Neural cell (in vitro differentiated cells): ENCODE data around the gene ISG15. TPM values are rescaled to one million over a fixed set of nuclear protein-coding genes. Genes with fewer than 3 reads are reported as not detected.

Experiments
- H2AFZ ChIP-seq: fragments of 200-600, 300-800 bp; sonication (generic), shearing (Covaris generic); 2 replicates; pipeline ENCODE4 v1.6.0; 2014; ENCODE audit warnings: low read depth, mild to moderate bottlenecking, antibody characterized with exemption, low read length, moderate library complexity
- H3F3A ChIP-seq: fragments of 200-600 bp; shearing (Covaris generic); 2 replicates; pipeline ENCODE4 v1.6.1; 2016; ENCODE audit warnings: mild to moderate bottlenecking, moderate library complexity, mixed read lengths, antibody characterized with exemption, low read length; ENCODE audit not compliant: insufficient read depth, poor library complexity, severe bottlenecking
- H3K27ac ChIP-seq: fragments of 200-600, 300-800 bp; sonication (generic), shearing (Covaris generic); 2 replicates; pipeline ENCODE4 v1.5.1; 2014; ENCODE audit warnings: mild to moderate bottlenecking, low read length, moderate library complexity
- H3K27me3 ChIP-seq: fragments of 300-800, 200-600 bp; sonication (generic), shearing (Covaris generic); 2 replicates; pipeline ENCODE4 v1.6.0; 2014; ENCODE audit warnings: mild to moderate bottlenecking, low read depth, low read length, moderate library complexity; ENCODE audit not compliant: insufficient read depth
- H3K36me3 ChIP-seq: fragments of 300-800, 200-600 bp; sonication (generic), shearing (Covaris generic); 2 replicates; pipeline ENCODE4 v1.5.1; 2014; ENCODE audit warnings: mild to moderate bottlenecking, antibody characterized with exemption, low read length, moderate library complexity; ENCODE audit not compliant: insufficient read depth
- H3K4me2 ChIP-seq: fragments of 300-800, 200-600 bp; sonication (generic), shearing (Covaris generic); 2 replicates; pipeline ENCODE4 v1.6.0; 2014; ENCODE audit warnings: mild to moderate bottlenecking, low read length
- H3K4me3 ChIP-seq: fragments of 300-800, 200-600 bp; sonication (generic), shearing (Covaris generic); 2 replicates; pipeline ENCODE4 v1.5.1; 2014; ENCODE audit warnings: mild to moderate bottlenecking, low read length, moderate library complexity
- H3K79me2 ChIP-seq: fragments of 200-600 bp; shearing (Covaris generic); replicated peaks from 2 replicates; pipeline ENCODE4 v1.6.0; 2014; ENCODE audit warnings: mild to moderate bottlenecking, low read length, moderate library complexity; ENCODE audit not compliant: insufficient read depth
- H3K9ac ChIP-seq: fragments of 300-800, 200-600 bp; sonication (generic), shearing (Covaris generic); 2 replicates; pipeline ENCODE4 v1.6.1; 2016; ENCODE audit warnings: mild to moderate bottlenecking, low read length, mixed read lengths
- H3K9me2 ChIP-seq: fragments of 200-600 bp; shearing (Covaris generic); 2 replicates; pipeline ENCODE4 v1.6.1; 2016; ENCODE audit warnings: mild to moderate bottlenecking, low read length, mixed read lengths; ENCODE audit not compliant: insufficient read depth
- H3K9me3 ChIP-seq: fragments of 200-600, 300-800 bp; sonication (generic), shearing (Covaris generic); 2 replicates; pipeline ENCODE4 v1.6.1; 2016; ENCODE audit warnings: mild to moderate bottlenecking, mixed run types, low read length, moderate library complexity, mixed read lengths
- H4K20me1 ChIP-seq: fragments of 200-600 bp; shearing (Covaris generic); 2 replicates; pipeline ENCODE4 v1.6.1; 2016; ENCODE audit warnings: mild to moderate bottlenecking, mixed run types; ENCODE audit not compliant: insufficient read depth
- EP300 ChIP-seq: fragments of 450-650 bp; conservative IDR thresholded peaks from 2 replicates; pipeline ENCODE4 v1.6.1; 2014; ENCODE audit warnings: antibody characterized with exemption, mild to moderate bottlenecking, moderate library complexity; ENCODE audit not compliant: poor library complexity, severe bottlenecking
- EZH2 ChIP-seq: fragments of 200-600, 300-800 bp; shearing (Covaris generic), sonication (generic); IDR thresholded peaks from 2 replicates; pipeline ENCODE4 v1.6.1; 2014; ENCODE audit warnings: antibody characterized with exemption, low read length, borderline replicate concordance, mild to moderate bottlenecking; ENCODE audit not compliant: insufficient read depth, poor library complexity, severe bottlenecking
- MXI1 ChIP-seq: fragments of 450-650 bp; conservative IDR thresholded peaks from 2 replicates; pipeline ENCODE4 v1.6.1; 2014; ENCODE audit warnings: antibody characterized with exemption, mild to moderate bottlenecking; ENCODE audit not compliant: poor library complexity, severe bottlenecking
- POLR2AphosphoS5 ChIP-seq: IDR thresholded peaks from 2 replicates; pipeline ENCODE4 v1.6.1; 2012
- RAD21 ChIP-seq: fragments of 450-650 bp; conservative IDR thresholded peaks from 2 replicates; pipeline ENCODE4 v1.6.1; 2014; ENCODE audit warnings: antibody characterized with exemption, mild to moderate bottlenecking, moderate library complexity
- SMC3 ChIP-seq: fragments of 450-650 bp; conservative IDR thresholded peaks from 2 replicates; pipeline ENCODE4 v1.6.1; 2014; ENCODE audit warnings: antibody characterized with exemption, mild to moderate bottlenecking, moderate library complexity; ENCODE audit not compliant: poor library complexity
- TAF1 ChIP-seq: IDR thresholded peaks from 2 replicates; pipeline ENCODE4 v1.6.1; 2012; ENCODE audit warnings: low read depth
- polyA plus RNA-seq: library from polyadenylated mRNA; depleted of rRNA; stranded (reverse); fragments of >200 nt; gene quantifications from 2 replicates; pipeline ENCODE4 v1.2.3, GENCODE V29; 2014
- TF ChIP-seq, protein P1 (sequence below): IDR thresholded peaks from 2 replicates; pipeline ENCODE4 v1.6.1; 2012; ENCODE audit warnings: borderline replicate concordance
- TF ChIP-seq, protein P2 (sequence below): fragments of 450-650 bp; IDR thresholded peaks from 2 replicates; pipeline ENCODE4 v1.5.1; 2014; ENCODE audit warnings: antibody characterized with exemption, mild to moderate bottlenecking, moderate library complexity; ENCODE audit not compliant: poor library complexity, severe bottlenecking

The ISG15 gene
- polyA plus RNA-seq, 1 donor from 2014 or later, result 8.0 TPM

GRCh38 chr1:998995-999724 lies 14.1 kb upstream of the ISG15 start:
- no peaks in the 10 kb centered on the region for H4K20me1 ChIP-seq
- no peaks in the 10 kb centered on the region for H3F3A ChIP-seq
- H3K36me3 ChIP-seq, result no peaks in the 10 kb centered on the region
- H3K27ac ChIP-seq, result peak overlapping the region; percentile 98
- H3K9me2 ChIP-seq, result no peaks in the 10 kb centered on the region
- no peaks in the 10 kb centered on the region for H3K9me3 ChIP-seq
- no peaks in the 10 kb centered on the region for H3K27me3 ChIP-seq
- peaks cover 4% of the 10 kb centered on the region for H3K79me2 ChIP-seq
- H3K4me3 ChIP-seq, result peak overlapping the region; percentile 91
- H2AFZ ChIP-seq, result no peak overlapping the region
- TF ChIP-seq MXI1, result peak; percentile 18
- no peak for TF ChIP-seq RAD21
- TF ChIP-seq SMC3, result no peak
- TF ChIP-seq POLR2AphosphoS5, result peak; percentile 61
- TF ChIP-seq, protein P1, sequence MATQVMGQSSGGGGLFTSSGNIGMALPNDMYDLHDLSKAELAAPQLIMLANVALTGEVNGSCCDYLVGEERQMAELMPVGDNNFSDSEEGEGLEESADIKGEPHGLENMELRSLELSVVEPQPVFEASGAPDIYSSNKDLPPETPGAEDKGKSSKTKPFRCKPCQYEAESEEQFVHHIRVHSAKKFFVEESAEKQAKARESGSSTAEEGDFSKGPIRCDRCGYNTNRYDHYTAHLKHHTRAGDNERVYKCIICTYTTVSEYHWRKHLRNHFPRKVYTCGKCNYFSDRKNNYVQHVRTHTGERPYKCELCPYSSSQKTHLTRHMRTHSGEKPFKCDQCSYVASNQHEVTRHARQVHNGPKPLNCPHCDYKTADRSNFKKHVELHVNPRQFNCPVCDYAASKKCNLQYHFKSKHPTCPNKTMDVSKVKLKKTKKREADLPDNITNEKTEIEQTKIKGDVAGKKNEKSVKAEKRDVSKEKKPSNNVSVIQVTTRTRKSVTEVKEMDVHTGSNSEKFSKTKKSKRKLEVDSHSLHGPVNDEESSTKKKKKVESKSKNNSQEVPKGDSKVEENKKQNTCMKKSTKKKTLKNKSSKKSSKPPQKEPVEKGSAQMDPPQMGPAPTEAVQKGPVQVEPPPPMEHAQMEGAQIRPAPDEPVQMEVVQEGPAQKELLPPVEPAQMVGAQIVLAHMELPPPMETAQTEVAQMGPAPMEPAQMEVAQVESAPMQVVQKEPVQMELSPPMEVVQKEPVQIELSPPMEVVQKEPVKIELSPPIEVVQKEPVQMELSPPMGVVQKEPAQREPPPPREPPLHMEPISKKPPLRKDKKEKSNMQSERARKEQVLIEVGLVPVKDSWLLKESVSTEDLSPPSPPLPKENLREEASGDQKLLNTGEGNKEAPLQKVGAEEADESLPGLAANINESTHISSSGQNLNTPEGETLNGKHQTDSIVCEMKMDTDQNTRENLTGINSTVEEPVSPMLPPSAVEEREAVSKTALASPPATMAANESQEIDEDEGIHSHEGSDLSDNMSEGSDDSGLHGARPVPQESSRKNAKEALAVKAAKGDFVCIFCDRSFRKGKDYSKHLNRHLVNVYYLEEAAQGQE, result peak; percentile 16
- peak; percentile 6 for TF ChIP-seq TAF1
- no peak for TF ChIP-seq EZH2
- TF ChIP-seq EP300, result no peak
- TF ChIP-seq, protein P2, sequence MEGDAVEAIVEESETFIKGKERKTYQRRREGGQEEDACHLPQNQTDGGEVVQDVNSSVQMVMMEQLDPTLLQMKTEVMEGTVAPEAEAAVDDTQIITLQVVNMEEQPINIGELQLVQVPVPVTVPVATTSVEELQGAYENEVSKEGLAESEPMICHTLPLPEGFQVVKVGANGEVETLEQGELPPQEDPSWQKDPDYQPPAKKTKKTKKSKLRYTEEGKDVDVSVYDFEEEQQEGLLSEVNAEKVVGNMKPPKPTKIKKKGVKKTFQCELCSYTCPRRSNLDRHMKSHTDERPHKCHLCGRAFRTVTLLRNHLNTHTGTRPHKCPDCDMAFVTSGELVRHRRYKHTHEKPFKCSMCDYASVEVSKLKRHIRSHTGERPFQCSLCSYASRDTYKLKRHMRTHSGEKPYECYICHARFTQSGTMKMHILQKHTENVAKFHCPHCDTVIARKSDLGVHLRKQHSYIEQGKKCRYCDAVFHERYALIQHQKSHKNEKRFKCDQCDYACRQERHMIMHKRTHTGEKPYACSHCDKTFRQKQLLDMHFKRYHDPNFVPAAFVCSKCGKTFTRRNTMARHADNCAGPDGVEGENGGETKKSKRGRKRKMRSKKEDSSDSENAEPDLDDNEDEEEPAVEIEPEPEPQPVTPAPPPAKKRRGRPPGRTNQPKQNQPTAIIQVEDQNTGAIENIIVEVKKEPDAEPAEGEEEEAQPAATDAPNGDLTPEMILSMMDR, result no peak
- H3K9ac ChIP-seq, result peak overlapping the region; percentile 98
- H3K4me2 ChIP-seq, result peak overlapping the region; percentile 48

DNA sequence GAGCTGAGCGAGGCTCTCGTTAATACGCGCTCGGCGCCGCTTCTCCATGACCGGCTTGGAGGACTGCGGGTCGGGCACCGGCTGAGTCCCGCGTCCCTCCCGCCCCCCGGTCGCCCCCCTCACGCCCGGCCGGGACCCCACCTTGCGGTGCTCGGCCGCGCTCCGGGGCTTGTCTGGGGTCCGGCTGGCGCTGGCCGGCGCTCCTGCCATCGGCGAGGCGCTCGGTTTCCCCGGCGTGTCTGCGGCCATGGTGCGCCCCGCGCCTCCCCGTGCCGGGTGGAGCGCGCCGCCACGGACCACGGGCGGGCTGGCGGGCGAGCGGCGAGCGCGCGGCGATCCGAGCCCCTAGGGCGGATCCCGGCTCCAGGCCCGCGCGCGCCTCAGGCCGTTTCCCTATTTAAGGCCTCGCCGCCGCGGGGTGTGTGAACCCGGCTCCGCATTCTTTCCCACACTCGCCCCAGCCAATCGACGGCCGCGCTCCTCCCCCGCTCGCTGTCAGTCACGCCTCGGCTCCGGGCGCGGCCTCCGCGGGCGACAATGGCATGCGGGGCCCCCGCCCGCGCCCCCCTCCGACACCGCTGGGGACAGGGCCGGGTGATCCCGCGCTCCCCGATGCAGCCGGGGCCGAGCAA lies 13.5 kb upstream of the ISG15 start, which contains the start of gene HES4:
Gene HES4 (minus strand): TSS at position 373 of the 632 bp plus-strand sequence. CDS start 124 bp downstream, at position 249.
- peak within 1 kb of the TSS; percentile 91 for H3K4me3 ChIP-seq
- peak within 1 kb of the TSS; percentile 98 for H3K9ac ChIP-seq
- peak within 1 kb of the TSS; percentile 98 for H3K4me2 ChIP-seq
- H3K36me3 ChIP-seq, result no peaks in the 10 kb centered on the region
- no peaks in the 10 kb centered on the region for H3F3A ChIP-seq
- H3K9me3 ChIP-seq, result no peaks in the 10 kb centered on the region
- TF ChIP-seq TAF1 (no peak), EZH2 (no peak), EP300 (peak; percentile 48), MXI1 (no peak), POLR2AphosphoS5 (peak; percentile 43), RAD21 (no peak)
- TF ChIP-seq, protein P2, result no peak
- peaks cover 4% of the 10 kb centered on the region for H3K79me2 ChIP-seq
- H2AFZ ChIP-seq, result no peak within 1 kb of the TSS
- no peaks in the 10 kb centered on the region for H4K20me1 ChIP-seq
- peak within 1 kb of the TSS; percentile 98 for H3K27ac ChIP-seq
- no peaks in the 10 kb centered on the region for H3K27me3 ChIP-seq
- no peaks in the 10 kb centered on the region for H3K9me2 ChIP-seq
